AG10803 (cell line): ENCODE measurements around the gene DOCK1.

Source experiments
- DNase-seq: peaks from one replicate; pipeline ENCODE4 v3.0.0; 2010; ENCODE audit warnings: low read depth
- H3K4me3 ChIP-seq: 2 replicates; pipeline ENCODE4 v1.5.1; 2011; ENCODE audit warnings: mild to moderate bottlenecking, low read length, control low read depth
- CTCF ChIP-seq: conservative IDR thresholded peaks from 2 replicates; pipeline ENCODE4 v1.5.1; 2011; ENCODE audit warnings: mild to moderate bottlenecking, low read length, control low read depth, inconsistent platforms

The DOCK1 gene

GRCh38 chr10:127252818-127253217 lies 347.6 kb downstream of the DOCK1 start:
- no peak for TF ChIP-seq CTCF
- no peak for DNase-seq
- no peak overlapping the region for H3K4me3 ChIP-seq

GRCh38 chr10:127254276-127254675 lies 349.0 kb downstream of the DOCK1 start:
- no peak overlapping the region for H3K4me3 ChIP-seq
- no peak for TF ChIP-seq CTCF

GRCh38 chr10:127257395-127257794 lies 352.2 kb downstream of the DOCK1 start:
- no peak overlapping the region for H3K4me3 ChIP-seq
- TF ChIP-seq CTCF, result no peak
- no peak for DNase-seq

More at GRCh38 chr10:127254276-127254675, 349.0 kb downstream of the DOCK1 start:
- DNase-seq, result no peak

GRCh38 chr10:127259347-127259746 lies 354.1 kb downstream of the DOCK1 start:
- no peak overlapping the region for H3K4me3 ChIP-seq
- DNase-seq, result no peak
- no peak for TF ChIP-seq CTCF

- no peak overlapping the region for H3K4me3 ChIP-seq
- no peak for TF ChIP-seq CTCF
- DNase-seq, result no peak
Measured at GRCh38 chr10:127262606-127263005, 357.4 kb downstream of the DOCK1 start.

GRCh38 chr10:127265288-127265687 lies 360.1 kb downstream of the DOCK1 start:
- H3K4me3 ChIP-seq, result no peak overlapping the region
- no peak for DNase-seq
- no peak for TF ChIP-seq CTCF

GRCh38 chr10:127266431-127266830 lies 361.2 kb downstream of the DOCK1 start:
- no peak overlapping the region for H3K4me3 ChIP-seq
- DNase-seq, result no peak
- no peak for TF ChIP-seq CTCF
